ENCODE measurements around the gene ZDHHC20.

Gene ZDHHC20

GRCh38 chr13:21465710-21466160 lies 6.6 kb upstream of the ZDHHC20 start:
- Histone ChIP-seq H3K27ac (ENCODE audit: extremely low read depth, low read depth, low read length) (no peak overlapping the region), H3K4me1 (ENCODE audit: control insufficient read depth, insufficient read depth, low read length) (no peaks in the 10 kb centered on the region), H3K4me3 (ENCODE audit: low read depth, low read length) (no peak overlapping the region), H3K9me3 (ENCODE audit: control insufficient read depth, insufficient read depth, low read depth, low read length) (no peaks in the 10 kb centered on the region), H3K36me3 (ENCODE audit: control insufficient read depth in 2 of 2, insufficient read depth in 1 of 2, low read length in 2 of 2) (no peaks in the 10 kb centered on the region)
- POLR2A ChIA-PET, result no interaction called here
- CTCF ChIA-PET, result interaction anchor here (0.6 to 1.5 kb wide), 2 partner anchors 10 to 994 kb away, joined by 3 to 5 read pairs; no protein-coding TSS in a partner anchor
- TF ChIP-seq ZNF518A (tag by site-specific recombination; conservative IDR thresholded peaks at IDR 0.05; ENCODE audit: low read depth) (no peak), ZNF521 (tag by site-specific recombination; IDR thresholded peaks at IDR 0.05) (no peak), ZNF433 (tag by site-specific recombination; IDR thresholded peaks at IDR 0.05; ENCODE audit: low read depth) (no peak), ZBTB26 (tag by site-specific recombination; optimal IDR thresholded peaks at IDR 0.05) (no peak), ZNF692 (tag by site-specific recombination; IDR thresholded peaks at IDR 0.05) (no peak), ZNF843 (tag by site-specific recombination; IDR thresholded peaks at IDR 0.05) (no peak), INSM2 (tag by site-specific recombination; IDR thresholded peaks at IDR 0.05) (no peak), ZXDB (tag by site-specific recombination; IDR thresholded peaks at IDR 0.05) (no peak), TRIM28 (IDR thresholded peaks at IDR 0.05; ENCODE audit: borderline replicate concordance, low read length) (no peak), ZNF768 (tag by site-specific recombination; IDR thresholded peaks at IDR 0.05) (no peak), BCL11A (tag by site-specific recombination; IDR thresholded peaks at IDR 0.05; ENCODE audit: low read depth) (no peak), KLF17 (tag by site-specific recombination; IDR thresholded peaks at IDR 0.05) (no peak)

- no peaks in the 10 kb centered on the region for H3K4me1 ChIP-seq (ENCODE audit: control insufficient read depth, insufficient read depth, low read length)
- POLR2A ChIA-PET, result no interaction called here
- no peaks in the 10 kb centered on the region for H3K36me3 ChIP-seq (ENCODE audit: control insufficient read depth in 2 of 2, insufficient read depth in 1 of 2, low read length in 2 of 2)
- CTCF ChIA-PET, result interaction anchor here (0.6 to 0.7 kb wide), 2 partner anchors 193 to 519 kb away, joined by 3 read pairs; no protein-coding TSS in a partner anchor
- H3K27ac ChIP-seq (ENCODE audit: extremely low read depth, low read depth, low read length), result no peak overlapping the region
- no peak overlapping the region for H3K4me3 ChIP-seq (ENCODE audit: low read depth, low read length)
- H3K9me3 ChIP-seq (ENCODE audit: control insufficient read depth, insufficient read depth, low read depth, low read length), result no peaks in the 10 kb centered on the region
- TF ChIP-seq TCF7L2 (IDR thresholded peaks at IDR 0.05; ENCODE audit: borderline replicate concordance, low read depth, low read length), result no peak
- TF ChIP-seq ZNF670 (tag by site-specific recombination; IDR thresholded peaks at IDR 0.05; ENCODE audit: low read depth), result no peak
- TF ChIP-seq ZNF184 (tag by site-specific recombination; IDR thresholded peaks at IDR 0.05), result no peak
- TF ChIP-seq ZBTB6 (tag by site-specific recombination; IDR thresholded peaks at IDR 0.05), result no peak
- no peak for TF ChIP-seq ZXDB (tag by site-specific recombination; IDR thresholded peaks at IDR 0.05)
- TF ChIP-seq ZNF777 (tag by site-specific recombination; IDR thresholded peaks at IDR 0.05; ENCODE audit: borderline replicate concordance), result no peak
- TF ChIP-seq ZFP69B (tag by site-specific recombination; IDR thresholded peaks at IDR 0.05), result no peak
- TF ChIP-seq ZNF600 (tag by site-specific recombination; IDR thresholded peaks at IDR 0.05), result no peak
- TF ChIP-seq ZNF114 (tag by site-specific recombination; IDR thresholded peaks at IDR 0.05), result no peak
These were observed 4.3 kb upstream of the ZDHHC20 start for GRCh38 chr13:21463424-21463823.

All from HEK293 (cell line).